Hindlimb muscle (tissue), 1 donor: ENCODE measurements around the gene FCN1. TPM values are rescaled to one million over a fixed set of nuclear protein-coding genes. Genes with fewer than 3 reads are reported as not detected.

Experiments used
- DNase-seq: peaks from one replicate; pipeline ENCODE4 v3.0.0-alpha.2; 2013
- polyA plus RNA-seq: library from polyadenylated mRNA; unstranded; fragments of 120-200 nt; gene quantifications from one replicate; pipeline ENCODE4 v1.2.1, GENCODE V29; 2013; ENCODE audit not compliant: insufficient read length

The FCN1 gene
- polyA plus RNA-seq, 1 donor, result 3.8 TPM

GRCh38 chr9:134936346-134937163, 18.8 kb upstream of the FCN1 start:
- DNase-seq, result no peak

- DNase-seq, result no peak
These were observed 18.1 kb upstream of the FCN1 start for GRCh38 chr9:134935701-134936345.

GRCh38 chr9:134935056-134935640, 17.4 kb upstream of the FCN1 start:
- no peak for DNase-seq

- no peak for DNase-seq
These were observed 15.5 kb upstream of the FCN1 start for GRCh38 chr9:134933076-134933659.

GRCh38 chr9:134932606-134933005, 14.9 kb upstream of the FCN1 start:
- DNase-seq, result no peak

GRCh38 chr9:134932171-134932570, 14.5 kb upstream of the FCN1 start:
- DNase-seq, result no peak

- no peak for DNase-seq
These were observed 12.7 kb upstream of the FCN1 start for GRCh38 chr9:134930398-134930797.

- DNase-seq, result no peak
These were observed 11.8 kb upstream of the FCN1 start for GRCh38 chr9:134929193-134930158.

- no peak for DNase-seq
These were observed 10.9 kb upstream of the FCN1 start for GRCh38 chr9:134928436-134929192.

- no peak for DNase-seq
These were observed 7.3 kb upstream of the FCN1 start for GRCh38 chr9:134925011-134925511.

- no peak for DNase-seq
These were observed 5.8 kb upstream of the FCN1 start for GRCh38 chr9:134923466-134923865.

GRCh38 chr9:134922932-134923240, 5.2 kb upstream of the FCN1 start:
- DNase-seq, result no peak

- no peak for DNase-seq
These were observed 4.6 kb upstream of the FCN1 start for GRCh38 chr9:134922066-134922931.

GRCh38 chr9:134919303-134919702, 1.6 kb upstream of the FCN1 start:
- no peak for DNase-seq

GRCh38 chr9:134918646-134919045, 934 bp upstream of the FCN1 start:
- no peak for DNase-seq

- no peak for DNase-seq
These were observed 1.5 kb downstream of the FCN1 start for GRCh38 chr9:134916161-134916665.

- DNase-seq, result no peak
These were observed 2.4 kb downstream of the FCN1 start for GRCh38 chr9:134915046-134915985.

- no peak for DNase-seq
These were observed 3.2 kb downstream of the FCN1 start for GRCh38 chr9:134914501-134914834.
